GM11168 (cell line): ENCODE data around the gene MXI1.
"Not testable (repeated sequence)": the region's sequence is repeated elsewhere in the genome, so short reads cannot be mapped to it uniquely, and the experiment has no call there.

Experiments used
- in situ Hi-C: fragments of 300-500 bp; cut with MboI; formaldehyde crosslinking; loops from one replicate; pipeline ENCODE4 v1.12.0; 2022; ENCODE audit warnings: low sequenced_read_pairs; ENCODE audit not compliant: unreplicated experiment

MXI1 gene

DNA sequence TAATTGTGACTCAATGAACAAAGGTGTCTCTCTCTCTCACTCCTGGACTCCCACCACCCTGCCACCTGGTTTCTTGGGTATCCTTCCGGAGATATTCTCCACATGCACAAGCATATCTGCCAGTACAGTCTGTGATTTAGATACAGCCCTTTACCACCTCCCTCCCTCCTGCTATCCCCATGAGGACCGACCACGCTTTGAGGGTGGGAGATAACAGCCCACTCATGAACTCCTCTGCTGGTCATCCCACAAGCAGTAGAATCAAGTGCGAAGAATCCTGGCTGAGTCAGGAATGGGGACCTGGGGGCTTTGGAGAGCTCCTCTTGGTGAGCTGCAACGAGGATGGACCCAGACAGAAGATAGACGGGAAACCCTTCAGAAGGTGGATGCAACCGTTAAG lies 28.2 kb upstream of the MXI1 start:
- in situ Hi-C loops, result no loop called here

DNA sequence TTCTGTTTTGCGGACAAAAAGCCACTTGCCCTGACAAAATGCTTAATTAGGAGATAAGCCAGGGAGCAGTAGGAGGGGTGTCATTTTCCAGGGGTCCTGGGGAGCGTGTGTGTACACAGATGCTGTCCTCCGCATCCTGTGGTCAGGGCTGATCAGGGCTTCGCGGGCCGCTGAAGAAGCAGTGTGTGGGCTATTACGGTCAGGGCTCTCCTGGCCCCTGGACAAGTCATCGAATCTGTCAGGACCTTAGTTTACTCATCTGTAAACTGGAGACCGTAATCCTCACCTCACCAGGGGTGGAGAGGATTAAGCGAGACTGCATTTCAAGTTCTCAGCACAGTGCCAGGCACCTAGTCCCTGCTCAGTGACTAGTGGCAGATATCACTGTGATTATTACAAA lies 26.0 kb upstream of the MXI1 start:
- in situ Hi-C loops, result no loop called here

DNA sequence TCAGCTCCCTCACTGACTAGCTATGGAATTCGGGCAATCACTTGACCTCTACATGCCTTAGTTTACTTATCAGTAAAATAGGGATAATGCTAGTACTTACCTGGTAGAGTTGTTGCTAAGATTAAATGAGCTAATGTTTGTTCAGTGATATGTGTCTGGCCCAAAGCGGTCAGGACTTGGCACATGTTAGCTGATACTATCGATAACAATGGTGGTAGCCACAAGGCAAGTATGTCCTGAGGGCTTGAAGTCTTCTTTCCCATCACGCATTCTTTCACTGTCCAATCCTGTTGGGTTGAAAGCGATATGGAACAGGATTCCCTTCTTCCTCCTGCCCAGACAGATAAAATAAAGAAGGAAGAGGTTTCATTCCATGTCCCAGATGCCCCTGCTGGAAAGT lies 25.5 kb upstream of the MXI1 start:
- in situ Hi-C loops, result no loop called here

- in situ Hi-C loops, result no loop called here
Measured at GRCh38 chr10:110184398-110184797, 23.0 kb upstream of the MXI1 start.

GRCh38 chr10:110185646-110186182 lies 21.7 kb upstream of the MXI1 start:
- in situ Hi-C loops, result not testable (repeated sequence)

GRCh38 chr10:110190170-110190569 lies 17.2 kb upstream of the MXI1 start:
- in situ Hi-C loops, result no loop called here

DNA sequence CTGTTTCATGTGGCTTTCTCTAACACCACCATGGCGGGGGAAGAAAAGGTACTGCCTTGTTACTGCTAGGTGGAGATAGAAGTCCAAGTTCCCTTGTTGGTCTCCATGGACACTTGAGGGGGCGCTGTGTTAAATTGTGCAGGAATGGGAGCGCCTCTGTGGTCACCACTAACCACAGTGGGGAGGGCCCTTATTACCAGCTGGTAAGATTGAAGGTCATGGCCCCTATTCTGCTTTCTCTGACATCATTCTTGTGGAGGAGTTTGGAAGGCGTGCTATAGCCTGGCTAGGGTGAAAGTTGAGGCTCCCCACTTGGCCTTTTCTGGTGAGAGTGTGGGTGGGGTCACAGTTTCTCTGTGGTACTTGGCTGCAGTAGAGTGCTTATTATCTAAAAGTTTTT lies 14.9 kb upstream of the MXI1 start:
- in situ Hi-C loops, result no loop called here

- in situ Hi-C loops, result no loop called here
Measured at GRCh38 chr10:110200503-110200902, 6.9 kb upstream of the MXI1 start.

- in situ Hi-C loops, result not testable (repeated sequence)
Measured at GRCh38 chr10:110201046-110201445, 6.4 kb upstream of the MXI1 start.

DNA sequence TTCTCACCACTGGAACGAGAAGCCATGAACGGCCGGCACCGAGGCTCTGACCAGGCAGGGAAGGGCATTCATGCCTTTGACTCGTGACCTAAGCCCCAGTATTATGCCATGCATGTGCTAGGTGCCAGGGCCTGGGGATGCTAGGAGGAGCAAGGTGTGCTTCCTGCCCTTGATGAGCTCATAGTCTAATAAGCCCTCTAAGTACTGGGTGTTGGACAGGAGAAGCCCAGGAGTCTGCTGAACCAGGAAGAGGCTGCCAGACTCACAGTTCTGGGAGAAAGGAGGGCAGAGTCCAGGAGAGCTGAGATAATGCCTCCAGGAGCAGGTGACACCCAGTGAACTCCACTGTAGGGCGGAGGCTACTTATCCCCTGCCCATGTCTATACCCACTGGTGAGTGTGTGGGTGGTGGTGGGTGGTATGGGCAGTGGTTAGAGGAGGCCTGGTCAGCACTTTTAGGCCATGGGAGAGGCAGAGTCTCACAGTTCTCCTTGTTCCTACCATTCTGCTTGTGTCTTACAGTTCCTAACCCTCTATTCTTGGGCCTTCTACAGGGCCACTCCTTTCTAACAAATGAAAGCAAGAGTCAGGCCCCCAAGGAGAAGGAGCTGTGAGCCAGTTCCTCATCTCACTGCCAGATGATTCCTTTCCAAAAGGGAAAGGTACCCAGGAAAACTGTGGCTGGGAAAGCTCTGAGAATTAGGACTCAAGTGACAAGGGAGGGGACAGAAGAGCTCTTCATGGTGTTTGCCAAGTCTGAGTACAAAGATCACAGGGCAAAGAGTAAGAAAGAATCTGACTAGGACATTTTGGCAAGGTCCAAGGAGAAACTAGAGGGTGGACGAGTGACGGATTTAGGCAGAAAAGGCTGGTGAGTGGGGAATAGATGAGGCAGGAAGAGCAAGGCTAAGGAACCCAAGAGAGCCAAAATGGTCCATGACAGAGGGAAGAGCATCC lies 3.6 kb upstream of the MXI1 start:
- in situ Hi-C loops, result no loop called here

GRCh38 chr10:110205051-110205675 lies 2.2 kb upstream of the MXI1 start:
- in situ Hi-C loops, result no loop called here

DNA sequence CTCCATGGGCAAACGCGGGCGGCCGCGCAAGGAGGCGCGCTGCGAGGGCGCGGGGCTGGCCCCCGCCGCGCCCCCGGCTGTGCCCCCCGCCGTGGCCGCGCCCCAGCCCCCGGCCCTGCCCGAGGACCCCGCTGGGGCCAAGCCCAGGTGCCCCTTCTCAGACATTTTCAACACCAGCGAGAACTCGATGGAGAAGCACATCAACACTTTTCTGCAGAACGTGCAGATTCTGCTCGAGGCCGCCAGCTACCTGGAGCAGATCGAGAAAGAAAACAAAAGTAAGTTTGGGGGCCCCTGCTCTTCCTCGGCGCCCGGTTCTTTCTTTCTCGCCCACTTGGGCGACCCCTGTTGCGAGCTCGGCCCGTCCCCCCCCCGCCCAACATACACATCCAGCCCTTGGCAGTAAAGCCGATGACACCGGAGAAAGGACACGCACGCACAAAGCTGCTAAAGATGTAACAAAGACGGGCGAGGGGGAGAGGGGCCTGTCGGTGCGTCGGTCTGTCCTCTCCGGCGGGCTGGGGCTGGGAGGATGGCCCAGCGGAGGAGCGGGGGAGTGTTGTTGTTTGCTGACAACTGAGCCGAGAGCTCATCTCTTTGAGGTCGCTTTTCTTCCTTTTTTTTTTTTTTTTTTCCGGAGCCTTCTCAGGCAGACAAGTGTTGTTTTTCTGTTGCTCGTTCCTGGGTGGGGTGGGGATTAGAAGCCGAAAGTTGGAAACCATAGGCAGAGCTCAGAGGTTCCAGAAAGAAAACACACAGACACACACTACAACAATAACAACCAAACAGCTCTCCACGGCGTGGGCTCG lies 604 bp downstream of the MXI1 start:
- in situ Hi-C loops, result no loop called here

- in situ Hi-C loops, result no loop called here
Measured at GRCh38 chr10:110208614-110209453, 1.4 kb downstream of the MXI1 start.

GRCh38 chr10:110209454-110209925 lies 2.1 kb downstream of the MXI1 start:
- in situ Hi-C loops, result no loop called here

DNA sequence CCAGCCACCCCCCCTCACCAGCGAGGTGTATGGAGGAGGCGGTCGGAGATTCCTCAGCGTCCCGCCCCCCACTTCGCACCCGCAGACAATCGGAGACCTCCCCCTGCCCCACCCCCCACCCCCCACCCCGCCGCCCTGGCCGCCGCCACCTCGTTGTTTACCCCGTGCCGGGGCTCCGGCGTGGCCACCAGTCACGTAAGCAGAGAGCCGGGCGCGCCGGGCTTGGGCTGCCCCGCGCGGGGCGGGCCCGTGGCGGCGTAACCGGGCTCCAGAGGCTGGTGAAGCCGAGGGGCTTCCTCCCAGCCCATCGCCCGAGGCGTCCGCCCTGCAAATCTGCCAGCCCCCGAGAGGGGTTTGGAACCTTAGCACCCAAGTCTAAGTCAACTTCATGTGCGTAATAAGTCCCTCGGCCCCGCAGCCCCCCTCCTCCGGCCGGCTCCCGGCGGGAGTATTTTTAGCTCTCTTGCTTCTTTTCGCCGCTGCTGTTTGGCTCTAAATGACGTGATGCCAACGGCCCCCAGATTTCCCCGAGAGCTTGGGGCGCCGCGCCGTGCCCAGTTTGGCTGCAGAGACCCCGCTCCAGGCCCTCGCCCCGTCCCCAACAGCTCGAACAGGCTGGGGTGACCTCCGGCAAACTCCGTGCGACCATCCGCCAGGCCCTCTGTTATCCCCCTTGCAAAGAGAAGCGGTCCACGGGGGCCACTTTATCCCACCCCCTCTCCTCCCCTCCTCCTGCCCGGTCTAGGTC lies 2.7 kb downstream of the MXI1 start:
- in situ Hi-C loops, result loop anchor here (10.0 kb wide), 1 partner anchor 55 kb away; no protein-coding TSS in a partner anchor

- in situ Hi-C loops, result loop anchor here (10.0 kb wide), 1 partner anchor 56 kb away; no protein-coding TSS in a partner anchor
Measured at GRCh38 chr10:110210674-110211464, 3.5 kb downstream of the MXI1 start.

DNA sequence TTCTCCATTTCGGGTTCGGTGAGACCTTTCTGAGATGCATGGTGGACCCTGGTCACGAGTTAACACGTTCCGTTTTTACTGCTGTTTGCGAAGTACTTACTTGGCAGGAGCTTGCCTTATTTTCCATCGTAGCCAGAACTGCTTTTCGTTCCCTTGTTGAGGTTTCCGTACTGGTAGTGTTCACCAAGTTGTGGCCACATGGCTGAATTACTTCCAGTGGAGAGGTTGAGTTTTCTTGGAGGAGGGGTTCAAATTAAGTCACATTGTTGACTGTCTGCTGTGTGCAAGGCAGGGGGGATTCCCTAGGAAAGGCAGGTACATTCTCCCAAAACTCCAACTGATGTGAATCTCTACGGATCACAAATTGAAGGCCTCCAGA lies 4.0 kb downstream of the MXI1 start:
- in situ Hi-C loops, result loop anchor here (10.0 kb wide), 1 partner anchor 57 kb away; no protein-coding TSS in a partner anchor
